Left kidney (tissue), 8 donors: Measurements from ENCODE around the gene LRRN2. TPM values are rescaled to one million over a fixed set of nuclear protein-coding genes. Genes with fewer than 3 reads are reported as not detected.
"Not testable (repeated sequence)": the region's sequence is repeated elsewhere in the genome, so short reads cannot be mapped to it uniquely, and the experiment has no call there.

Source experiments
- DNase-seq: peaks from one replicate; pipeline ENCODE4 v3.0.0-alpha.2; 2013
- long read RNA-seq, 8 donors: transcript quantifications; one replicate each; lab custom pipeline, GENCODE V29; 2026
- polyA plus RNA-seq: library from polyadenylated mRNA; unstranded; fragments of 120-200 nt; gene quantifications from one replicate; pipeline ENCODE4 v1.2.1, GENCODE V29; 2013; ENCODE audit not compliant: insufficient read length

The LRRN2 gene
- polyA plus RNA-seq, result 11.5 TPM
- long read RNA-seq, donor 1, full-length matches to known transcripts, result 14 of 14 reads
- long read RNA-seq, donor 1, partial matches to known transcripts, result 0 of 14 reads
- long read RNA-seq, donor 1, other reads (novel, unspliced or antisense), result 0 of 14 reads
- long read RNA-seq, donor 2, full-length matches to known transcripts, result 8 of 8 reads
- long read RNA-seq, donor 2, partial matches to known transcripts, result 0 of 8 reads
- long read RNA-seq, donor 2, other reads (novel, unspliced or antisense), result 0 of 8 reads
- long read RNA-seq, donor 3, full-length matches to known transcripts, result 7 of 7 reads
- long read RNA-seq, donor 3, partial matches to known transcripts, result 0 of 7 reads
- long read RNA-seq, donor 3, other reads (novel, unspliced or antisense), result 0 of 7 reads
- long read RNA-seq, donor 4, result 0 reads
- long read RNA-seq, donor 5, full-length matches to known transcripts, result 11 of 11 reads
- long read RNA-seq, donor 5, partial matches to known transcripts, result 0 of 11 reads
- long read RNA-seq, donor 5, other reads (novel, unspliced or antisense), result 0 of 11 reads
- long read RNA-seq, donor 6, full-length matches to known transcripts, result 19 of 19 reads
- long read RNA-seq, donor 6, partial matches to known transcripts, result 0 of 19 reads
- long read RNA-seq, donor 6, other reads (novel, unspliced or antisense), result 0 of 19 reads
- long read RNA-seq, donor 7, full-length matches to known transcripts, result 15 of 15 reads
- long read RNA-seq, donor 7, partial matches to known transcripts, result 0 of 15 reads
- long read RNA-seq, donor 7, other reads (novel, unspliced or antisense), result 0 of 15 reads
- long read RNA-seq, donor 8, full-length matches to known transcripts, result 11 of 11 reads
- long read RNA-seq, donor 8, partial matches to known transcripts, result 0 of 11 reads
- long read RNA-seq, donor 8, other reads (novel, unspliced or antisense), result 0 of 11 reads

DNA sequence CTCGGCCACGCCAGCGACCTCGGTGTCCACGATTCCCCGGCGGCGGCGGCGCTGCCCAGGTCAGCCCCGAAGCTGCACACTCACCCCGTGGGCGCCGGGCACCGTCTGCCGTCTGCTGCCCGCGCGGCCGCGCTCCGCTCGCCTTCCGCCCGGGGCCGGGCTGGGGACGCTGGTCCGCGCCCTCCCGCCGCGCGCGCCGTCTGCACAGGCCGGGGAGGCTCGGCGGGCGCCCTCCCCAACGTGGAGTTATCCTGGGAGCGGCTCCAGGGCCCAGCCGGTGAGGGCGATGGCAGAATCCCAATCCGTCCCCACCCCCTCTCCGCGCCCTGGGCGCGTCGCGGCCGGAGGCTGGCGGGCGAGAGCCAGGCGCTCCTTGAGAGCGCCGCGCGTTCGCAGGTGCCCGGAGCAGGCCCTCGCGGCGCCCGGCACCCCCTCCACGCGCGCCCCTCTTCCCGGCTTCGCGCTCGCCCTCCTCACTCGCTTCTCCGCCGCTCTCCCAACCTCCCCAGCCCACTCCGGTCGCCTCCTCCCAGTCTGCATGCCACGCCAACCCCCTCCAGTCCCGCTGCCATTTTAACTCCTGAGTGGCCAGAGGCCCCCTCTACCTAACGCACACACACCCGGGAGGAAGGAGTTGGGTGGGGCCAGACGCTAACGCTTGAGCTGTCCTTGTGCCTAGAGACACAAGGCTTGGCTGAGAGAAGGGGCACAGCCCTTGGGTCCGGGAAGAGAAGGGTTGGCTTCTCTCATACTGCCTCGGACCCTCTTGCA, at the start of gene LRRN2:
LRRN2 (minus strand) TSS at position 503 of the 771 bp plus-strand sequence. CDS start 65,746 bp downstream, outside the sequence.
- DNase-seq, result no peak

GRCh38 chr1:204735042-204735441, 49.5 kb upstream of the LRRN2 start:
- DNase-seq, result no peak

- DNase-seq, result no peak
Observed at GRCh38 chr1:204733869-204734596, 48.5 kb upstream of the LRRN2 start.

DNA sequence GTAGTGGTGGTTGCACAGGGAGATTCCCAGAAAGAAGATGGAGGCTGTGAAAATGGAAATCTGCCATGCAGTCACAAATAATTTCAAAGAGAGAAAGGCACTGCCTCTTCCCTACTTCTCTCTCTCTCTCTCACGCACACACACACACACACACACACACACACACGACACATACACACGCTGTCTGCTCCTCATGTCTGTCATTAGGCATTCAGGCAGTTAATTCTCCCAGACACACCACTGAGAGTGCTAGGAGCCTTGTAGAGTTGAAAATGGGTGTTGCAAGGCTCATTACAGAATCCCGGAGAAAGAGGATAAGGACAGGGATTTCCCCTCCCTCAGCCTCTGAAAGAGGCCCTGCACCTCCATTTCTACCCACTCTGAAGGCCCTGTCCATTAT, 47.8 kb upstream of the LRRN2 start:
- DNase-seq, result no peak

GRCh38 chr1:204731985-204732575, 46.5 kb upstream of the LRRN2 start:
- no peak for DNase-seq

DNA sequence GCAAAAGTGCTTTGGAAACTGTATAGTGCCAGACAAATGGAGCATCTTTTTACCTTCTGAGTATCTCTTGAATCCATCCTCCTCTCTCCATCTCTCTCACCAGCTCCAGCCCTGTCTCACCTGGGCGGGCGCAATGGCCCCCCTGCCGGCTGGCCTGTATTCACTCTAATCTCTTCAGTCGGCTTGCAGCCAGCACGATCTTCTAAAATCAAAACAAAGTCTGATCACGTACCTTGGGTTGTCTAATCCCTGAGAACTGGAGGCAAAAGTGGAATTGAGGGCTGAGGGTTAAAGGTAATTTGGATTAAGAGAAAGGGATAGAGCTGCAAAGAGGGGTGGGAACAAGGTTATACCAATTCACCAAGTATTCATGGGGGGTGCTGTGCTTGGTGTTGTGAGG, 46.0 kb upstream of the LRRN2 start:
- DNase-seq, result no peak

- no peak for DNase-seq
Observed at GRCh38 chr1:204730826-204731459, 45.4 kb upstream of the LRRN2 start.

GRCh38 chr1:204729516-204729915, 44.0 kb upstream of the LRRN2 start:
- no peak for DNase-seq

DNA sequence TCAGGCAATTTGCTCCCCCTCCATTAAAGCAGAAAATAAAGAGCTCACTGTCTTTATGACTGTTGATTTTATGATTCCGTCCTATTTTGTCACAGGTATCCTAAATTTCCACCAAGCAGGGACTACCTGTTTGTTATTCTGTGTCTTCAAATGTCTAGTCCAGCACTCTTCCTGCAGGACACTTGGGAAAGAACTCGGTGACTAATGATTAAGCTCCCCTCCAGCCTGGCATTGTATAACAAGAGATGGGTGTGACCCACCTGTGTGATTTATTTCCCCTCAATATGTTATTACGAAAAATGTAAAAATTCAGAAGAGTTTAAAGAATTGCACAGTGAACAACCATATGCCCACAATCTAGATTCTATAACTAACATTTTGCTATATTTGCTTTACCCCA, 42.9 kb upstream of the LRRN2 start:
- no peak for DNase-seq

DNA sequence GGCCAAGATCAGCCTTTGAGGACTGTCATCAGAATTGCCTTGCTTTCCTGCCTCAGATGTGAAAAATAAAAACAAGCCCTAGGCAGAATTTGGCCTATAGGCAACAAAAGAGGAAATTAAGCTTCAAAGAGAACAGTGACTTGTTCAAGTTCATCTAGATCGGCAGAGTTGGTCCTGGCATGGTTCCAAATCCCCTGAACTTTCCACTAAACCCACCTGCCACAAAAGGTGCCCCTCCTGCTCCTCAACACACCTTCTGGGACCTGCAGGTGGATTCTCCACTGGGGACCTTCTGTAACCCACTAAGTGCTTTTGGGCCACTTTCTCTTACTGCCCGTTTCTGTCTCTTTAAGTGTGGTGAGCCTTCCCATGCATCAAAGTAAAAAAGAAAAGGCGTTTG, 42.5 kb upstream of the LRRN2 start:
- no peak for DNase-seq

GRCh38 chr1:204727438-204727837, 41.9 kb upstream of the LRRN2 start:
- DNase-seq, result not testable (repeated sequence)

- no peak for DNase-seq
Observed at GRCh38 chr1:204726478-204726877, 40.9 kb upstream of the LRRN2 start.

DNA sequence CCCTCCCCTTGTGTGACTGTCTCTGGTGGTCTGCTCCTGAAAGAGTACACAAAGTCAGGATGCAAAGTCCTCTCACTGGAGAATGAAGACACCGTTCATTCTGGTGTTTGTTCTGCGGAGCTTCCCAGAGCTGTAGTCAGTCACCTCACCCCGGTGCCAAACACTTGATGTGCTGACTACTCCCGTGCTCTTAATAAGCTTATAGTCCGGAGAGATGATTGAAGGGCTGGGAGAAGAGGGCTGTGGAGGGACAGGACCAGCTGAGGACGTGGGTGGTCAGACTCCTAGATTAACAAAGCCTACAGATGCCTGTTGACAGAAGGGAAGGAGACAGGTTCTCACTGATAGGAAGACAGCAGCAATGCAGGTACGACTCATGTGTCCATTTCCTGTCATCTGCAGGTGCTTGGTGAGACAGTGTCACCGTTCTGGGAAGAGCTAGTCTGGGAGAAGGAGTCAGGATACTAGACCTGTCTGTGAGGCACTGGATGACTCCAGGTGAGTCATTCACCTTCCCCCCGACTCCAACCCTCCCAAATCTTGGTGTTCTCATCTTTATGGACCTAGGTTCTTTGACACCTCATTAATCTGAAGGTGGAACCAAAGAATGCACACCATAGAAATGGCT, 40.4 kb upstream of the LRRN2 start:
- DNase-seq, result no peak

DNA sequence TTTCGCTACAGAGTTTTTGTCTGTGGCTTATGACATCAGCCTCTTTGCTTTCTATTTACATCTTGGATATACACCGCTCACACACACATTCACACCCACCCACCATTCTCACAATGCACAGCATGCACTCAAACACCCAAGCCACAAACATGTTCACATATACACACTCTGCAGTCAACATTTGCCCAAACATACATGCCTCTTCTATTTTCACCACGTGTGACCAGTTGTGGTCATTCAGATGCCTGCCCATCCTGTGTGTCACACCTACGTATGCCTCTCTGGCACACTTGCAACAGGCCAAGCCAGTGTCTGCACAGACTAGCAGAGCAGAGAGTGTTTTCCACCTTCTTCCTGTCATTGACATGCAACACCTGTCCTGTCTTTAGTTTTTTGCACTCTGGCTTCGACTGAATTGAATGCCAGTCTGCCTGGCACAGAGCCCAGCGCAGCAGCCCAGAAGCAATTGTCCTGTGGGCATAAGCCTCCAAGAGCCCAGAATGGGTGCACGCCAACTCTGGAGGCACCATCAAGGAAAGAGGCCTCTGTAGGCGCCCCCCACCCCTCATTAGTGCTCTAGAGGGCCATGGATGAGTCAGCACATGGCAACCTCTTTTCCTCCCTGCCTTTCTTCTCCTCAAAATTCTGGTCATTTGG, 37.7 kb upstream of the LRRN2 start:
- DNase-seq, result no peak

GRCh38 chr1:204721373-204722055, 36.0 kb upstream of the LRRN2 start:
- no peak for DNase-seq

GRCh38 chr1:204716660-204717059, 31.1 kb upstream of the LRRN2 start:
- DNase-seq, result no peak

- no peak for DNase-seq
Observed at GRCh38 chr1:204714861-204715511, 29.4 kb upstream of the LRRN2 start.

- DNase-seq, result no peak
Observed at GRCh38 chr1:204714194-204714860, 28.8 kb upstream of the LRRN2 start.
